Muscle of leg (tissue), 11 donors: ENCODE results near the gene CKS2. TPM values are rescaled to one million over a fixed set of nuclear protein-coding genes. Genes with fewer than 3 reads are reported as not detected.

Source experiments
- DNase-seq: peaks from one replicate; pipeline ENCODE4 v3.0.0; 2013
- H3K27ac ChIP-seq: one replicate; pipeline ENCODE4 v1.5.1; 2013; ENCODE audit warnings: mild to moderate bottlenecking, low read length, control low read depth
- H3K27me3 ChIP-seq: one replicate; pipeline ENCODE4 v1.6.1; 2013; ENCODE audit warnings: low read length; ENCODE audit not compliant: control insufficient read depth, insufficient read depth
- H3K36me3 ChIP-seq: one replicate; pipeline ENCODE4 v1.6.1; 2013; ENCODE audit warnings: low read length; ENCODE audit not compliant: control insufficient read depth, insufficient read depth
- H3K4me1 ChIP-seq: one replicate; pipeline ENCODE4 v1.6.1; 2013; ENCODE audit warnings: low read length; ENCODE audit not compliant: control insufficient read depth, insufficient read depth
- H3K4me3 ChIP-seq: one replicate; pipeline ENCODE4 v1.5.1; 2013; ENCODE audit warnings: low read length, control low read depth
- H3K9me3 ChIP-seq: replicated peaks from 2 replicates; pipeline ENCODE4 v1.6.1; 2013; ENCODE audit warnings: low read depth, low read length; ENCODE audit not compliant: control insufficient read depth
- WGBS: methylation state at CpG from one replicate; pipeline ENCODE4 v1.1.5; 2013; ENCODE audit warnings: missing lambda C conversion rate; ENCODE audit not compliant: insufficient coverage; 5-methylcytosine and 5-hydroxymethylcytosine counted together
- polyA plus RNA-seq, 8 donors: library from polyadenylated mRNA; unstranded; fragments of 120-200 nt; gene quantifications; one replicate each; pipeline versions ENCODE4 v1.2.1 to v1.2.3, GENCODE V29; 2013; ENCODE audit warnings: inconsistent platforms in 1 of 8, low replicate concordance in 1 of 8; ENCODE audit not compliant: insufficient read length in 8 of 8, insufficient read depth in 1 of 8
- total RNA-seq: library from RNA; stranded (reverse); fragments of 120-200 nt; gene quantifications from one replicate; pipeline ENCODE4 v1.2.4, GENCODE V29; 2013

The CKS2 gene
- total and polyA plus RNA-seq, 9 donors: 35.1 to 57.3 (median 43.2) TPM

- DNase-seq: peak; percentile 14
- Histone ChIP-seq H3K4me3 (no peak overlapping the region), H3K4me1 (peaks cover 11% of the 10 kb centered on the region), H3K27ac (no peak overlapping the region), H3K36me3 (peaks cover 13% of the 10 kb centered on the region), H3K9me3 (no peaks in the 10 kb centered on the region), H3K27me3 (no peaks in the 10 kb centered on the region)
- WGBS: 92% methylated on average over 4 of the region's 6 CpGs
These were observed 1.8 kb upstream of the CKS2 start for GRCh38 chr9:89309166-89309565.

- H3K27ac ChIP-seq: peak overlapping the region; percentile 99
- H3K36me3 ChIP-seq: peaks cover 13% of the 10 kb centered on the region
- H3K9me3 ChIP-seq: no peaks in the 10 kb centered on the region
- DNase-seq: peak; percentile 33
- peaks cover 11% of the 10 kb centered on the region for H3K4me1 ChIP-seq
- H3K4me3 ChIP-seq: peak overlapping the region; percentile 83
- no peaks in the 10 kb centered on the region for H3K27me3 ChIP-seq
- WGBS: 23% methylated on average over 20 of the region's 23 CpGs
These were observed 1.2 kb upstream of the CKS2 start for GRCh38 chr9:89309608-89310474.

- no peaks in the 10 kb centered on the region for H3K9me3 ChIP-seq
- peak; percentile 36 for DNase-seq
- H3K36me3 ChIP-seq: peaks cover 12% of the 10 kb centered on the region
- 0% methylated on average over 37 of the region's 54 CpGs for WGBS
- peaks cover 11% of the 10 kb centered on the region for H3K4me1 ChIP-seq
- no peaks in the 10 kb centered on the region for H3K27me3 ChIP-seq
- peak overlapping the region; percentile 83 for H3K27ac ChIP-seq
- peak overlapping the region; percentile 63 for H3K4me3 ChIP-seq
These were observed 589 bp downstream of the CKS2 start for GRCh38 chr9:89311346-89312221.

GRCh38 chr9:89312222-89312571, 1.2 kb downstream of the CKS2 start:
- no peaks in the 10 kb centered on the region for H3K27me3 ChIP-seq
- 0% methylated on average over 3 of the region's 8 CpGs for WGBS
- peak overlapping the region; percentile 83 for H3K27ac ChIP-seq
- DNase-seq: peak; percentile 53
- H3K4me1 ChIP-seq: peaks cover 11% of the 10 kb centered on the region
- H3K4me3 ChIP-seq: peak overlapping the region; percentile 63
- peaks cover 7% of the 10 kb centered on the region for H3K36me3 ChIP-seq
- H3K9me3 ChIP-seq: no peaks in the 10 kb centered on the region

GRCh38 chr9:89313842-89314241, 2.8 kb downstream of the CKS2 start:
- H3K9me3 ChIP-seq: no peaks in the 10 kb centered on the region
- peaks cover 3% of the 10 kb centered on the region for H3K36me3 ChIP-seq
- no peak overlapping the region for H3K4me3 ChIP-seq
- WGBS: no CpG with 5 or more reads among the region's 1 CpG
- DNase-seq: no peak
- no peak overlapping the region for H3K27ac ChIP-seq
- H3K27me3 ChIP-seq: no peaks in the 10 kb centered on the region
- peaks cover 18% of the 10 kb centered on the region for H3K4me1 ChIP-seq

- Histone ChIP-seq H3K27me3 (no peaks in the 10 kb centered on the region), H3K27ac (no peak overlapping the region), H3K4me1 (peaks cover 19% of the 10 kb centered on the region), H3K4me3 (no peak overlapping the region), H3K36me3 (peaks cover 6% of the 10 kb centered on the region), H3K9me3 (no peaks in the 10 kb centered on the region)
- DNase-seq: no peak
- WGBS: no CpG with 5 or more reads among the region's 1 CpG
These were observed 4.0 kb downstream of the CKS2 start for GRCh38 chr9:89314955-89315354.

- DNase-seq: no peak
- H3K9me3 ChIP-seq: no peaks in the 10 kb centered on the region
- peaks cover 23% of the 10 kb centered on the region for H3K4me1 ChIP-seq
- H3K36me3 ChIP-seq: peaks cover 6% of the 10 kb centered on the region
- no peaks in the 10 kb centered on the region for H3K27me3 ChIP-seq
- no peak overlapping the region for H3K27ac ChIP-seq
- no peak overlapping the region for H3K4me3 ChIP-seq
These were observed 4.5 kb downstream of the CKS2 start for GRCh38 chr9:89315482-89315881.

- WGBS: 79% methylated on average over 2 of the region's 4 CpGs
- Histone ChIP-seq H3K36me3 (peaks cover 6% of the 10 kb centered on the region), H3K27ac (peak overlapping the region; percentile 98), H3K27me3 (no peaks in the 10 kb centered on the region), H3K9me3 (no peaks in the 10 kb centered on the region), H3K4me1 (peaks cover 17% of the 10 kb centered on the region), H3K4me3 (no peak overlapping the region)
- DNase-seq: peak; percentile 20
These were observed 6.3 kb downstream of the CKS2 start for GRCh38 chr9:89317282-89317681.

GRCh38 chr9:89318123-89319014, 7.4 kb downstream of the CKS2 start, which contains the start of gene SECISBP2:
Gene SECISBP2 (plus strand): TSS chr9:89318500. CDS start chr9:89318577, 77 bp downstream.
- Histone ChIP-seq H3K27me3 (no peaks in the 10 kb centered on the region), H3K4me1 (peaks cover 20% of the 10 kb centered on the region), H3K27ac (peak within 1 kb of the TSS; percentile 98), H3K9me3 (no peaks in the 10 kb centered on the region), H3K36me3 (peaks cover 7% of the 10 kb centered on the region), H3K4me3 (peak within 1 kb of the TSS; percentile 69)
- WGBS: 0% methylated on average over 81 of the region's 91 CpGs
- peak; percentile 99 for DNase-seq
